ENCODE data around the gene LMNTD1. TPM values are rescaled to one million over a fixed set of nuclear protein-coding genes. Genes with fewer than 3 reads are reported as not detected.

LMNTD1 gene
- total and polyA plus RNA-seq, 10 of the 15 experiments (the other 5 are each of a cell fraction or from before 2014, with no cell fraction given), result not detected

DNA sequence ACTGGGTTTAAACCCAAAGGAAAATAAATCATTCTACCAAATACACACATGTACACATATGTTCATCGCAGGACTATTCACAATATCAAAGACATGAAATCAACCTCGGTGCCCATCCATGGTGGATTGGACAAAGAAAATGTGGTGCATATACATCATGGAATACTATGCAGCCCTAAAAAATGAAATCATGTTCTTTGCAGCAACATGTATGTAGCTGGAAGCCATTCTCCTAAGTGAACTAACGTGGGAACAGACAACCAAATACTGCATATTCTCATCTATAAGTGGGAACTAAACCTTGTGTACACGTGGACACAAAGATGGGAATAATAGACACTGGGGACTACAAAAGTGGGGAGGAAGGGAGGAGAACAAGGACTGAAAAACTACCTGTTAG, 96.6 kb downstream of the LMNTD1 start:
- POLR2A ChIA-PET, result no interaction called here
- Histone ChIP-seq H3K4me1 (ENCODE audit: control insufficient read depth, insufficient read depth, low read length) (no peaks in the 10 kb centered on the region), H3K4me2 (ENCODE audit: control insufficient read depth, insufficient read depth) (no peak overlapping the region), H3K27me3 (replicated peaks in 1 of 2; ENCODE audit: control insufficient read depth in 2 of 2, insufficient read depth in 2 of 2, low read length in 1 of 2) (no peaks in the 10 kb centered on the region; a peak in 1 of 4 replicates), H4K20me1 (ENCODE audit: control insufficient read depth, insufficient read depth) (no peaks in the 10 kb centered on the region), H3K36me3 (ENCODE audit: control insufficient read depth in 2 of 2, insufficient read depth in 2 of 2, low read length in 1 of 2) (no peaks in the 10 kb centered on the region), H3K79me2 (ENCODE audit: control insufficient read depth, insufficient read depth, low read length) (no peaks in the 10 kb centered on the region), H3K9me3 (replicated peaks; ENCODE audit: control insufficient read depth, insufficient read depth, low read length) (no peaks in the 10 kb centered on the region), H3K4me3 (no peak overlapping the region), H3K27ac (ENCODE audit: control insufficient read depth, insufficient read depth) (no peak overlapping the region), H2AFZ (ENCODE audit: control insufficient read depth, low read depth, low read length) (no peak overlapping the region), H3K9ac (ENCODE audit: control insufficient read depth, insufficient read depth, low read length) (no peak overlapping the region)
- ATAC-seq (no peak), FAIRE-seq (no peak), DNase-seq (ENCODE audit: low read depth, low spot score) (no peak)
- SMC1A ChIA-PET (ENCODE audit: uncharacterized antibody, unreplicated experiment), result no interaction called here
- TF ChIP-seq CHD1 (IDR thresholded peaks at IDR 0.05; ENCODE audit: low read depth, low read length), result no peak
- no peak for TF ChIP-seq SP1 (IDR thresholded peaks at IDR 0.05; ENCODE audit: low read depth, low read length)
- no peak for TF ChIP-seq SMAD1 (IDR thresholded peaks at IDR 0.05; ENCODE audit: low read depth, partially characterized antibody)
- TF ChIP-seq GATAD2B (conservative IDR thresholded peaks at IDR 0.05; ENCODE audit: low read depth), result no peak
- no peak for TF ChIP-seq STAT1 (conservative IDR thresholded peaks at IDR 0.05)
- TF ChIP-seq SREBF1 (IDR thresholded peaks at IDR 0.05; ENCODE audit: low read length), result no peak
- no peak for TF ChIP-seq ZNF274 (IDR thresholded peaks at IDR 0.05; ENCODE audit: insufficient read depth, insufficient read length)
- no peak for TF ChIP-seq FOXM1 (IDR thresholded peaks at IDR 0.05; ENCODE audit: low read depth, low read length)
- TF ChIP-seq ZBTB4 (CRISPR knock-in tag; IDR thresholded peaks at IDR 0.05), result no peak
- no peak for TF ChIP-seq POLR2AphosphoS2 (IDR thresholded peaks at IDR 0.05; ENCODE audit: low read depth, low read length)
- TF ChIP-seq, protein P1, sequence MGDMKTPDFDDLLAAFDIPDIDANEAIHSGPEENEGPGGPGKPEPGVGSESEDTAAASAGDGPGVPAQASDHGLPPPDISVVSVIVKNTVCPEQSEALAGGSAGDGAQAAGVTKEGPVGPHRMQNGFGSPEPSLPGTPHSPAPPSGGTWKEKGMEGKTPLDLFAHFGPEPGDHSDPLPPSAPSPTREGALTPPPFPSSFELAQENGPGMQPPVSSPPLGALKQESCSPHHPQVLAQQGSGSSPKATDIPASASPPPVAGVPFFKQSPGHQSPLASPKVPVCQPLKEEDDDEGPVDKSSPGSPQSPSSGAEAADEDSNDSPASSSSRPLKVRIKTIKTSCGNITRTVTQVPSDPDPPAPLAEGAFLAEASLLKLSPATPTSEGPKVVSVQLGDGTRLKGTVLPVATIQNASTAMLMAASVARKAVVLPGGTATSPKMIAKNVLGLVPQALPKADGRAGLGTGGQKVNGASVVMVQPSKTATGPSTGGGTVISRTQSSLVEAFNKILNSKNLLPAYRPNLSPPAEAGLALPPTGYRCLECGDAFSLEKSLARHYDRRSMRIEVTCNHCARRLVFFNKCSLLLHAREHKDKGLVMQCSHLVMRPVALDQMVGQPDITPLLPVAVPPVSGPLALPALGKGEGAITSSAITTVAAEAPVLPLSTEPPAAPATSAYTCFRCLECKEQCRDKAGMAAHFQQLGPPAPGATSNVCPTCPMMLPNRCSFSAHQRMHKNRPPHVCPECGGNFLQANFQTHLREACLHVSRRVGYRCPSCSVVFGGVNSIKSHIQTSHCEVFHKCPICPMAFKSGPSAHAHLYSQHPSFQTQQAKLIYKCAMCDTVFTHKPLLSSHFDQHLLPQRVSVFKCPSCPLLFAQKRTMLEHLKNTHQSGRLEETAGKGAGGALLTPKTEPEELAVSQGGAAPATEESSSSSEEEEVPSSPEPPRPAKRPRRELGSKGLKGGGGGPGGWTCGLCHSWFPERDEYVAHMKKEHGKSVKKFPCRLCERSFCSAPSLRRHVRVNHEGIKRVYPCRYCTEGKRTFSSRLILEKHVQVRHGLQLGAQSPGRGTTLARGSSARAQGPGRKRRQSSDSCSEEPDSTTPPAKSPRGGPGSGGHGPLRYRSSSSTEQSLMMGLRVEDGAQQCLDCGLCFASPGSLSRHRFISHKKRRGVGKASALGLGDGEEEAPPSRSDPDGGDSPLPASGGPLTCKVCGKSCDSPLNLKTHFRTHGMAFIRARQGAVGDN (IDR thresholded peaks at IDR 0.05), result no peak
- no peak for TF ChIP-seq IRF4 (IDR thresholded peaks at IDR 0.05; ENCODE audit: low read depth, low read length)
- no peak for TF ChIP-seq ZZZ3 (IDR thresholded peaks at IDR 0.05; ENCODE audit: control insufficient read depth, insufficient read length, low read depth)
- TF ChIP-seq HDGF (IDR thresholded peaks at IDR 0.05), result no peak
- TF ChIP-seq REST (IDR thresholded peaks at IDR 0.05; ENCODE audit: low read depth, low read length), result no peak
- no peak for TF ChIP-seq MTA2 (IDR thresholded peaks at IDR 0.05; ENCODE audit: low read depth)
- TF ChIP-seq SIX5 (IDR thresholded peaks at IDR 0.05; ENCODE audit: low read depth, low read length, severe bottlenecking), result no peak
- CTCF ChIA-PET, result no interaction called here
- intact Hi-C loops (cut with micrococcal nuclease; ENCODE audit: unreplicated experiment), result no loop called here
- RAD21 ChIA-PET (ENCODE audit: unreplicated experiment), result no interaction called here
- in situ Hi-C loops (cut with MboI), result no loop called here
- BruUV-seq (replicated peaks), result no TSS peak
- 36% methylated on average over 4 of the region's 4 CpGs for WGBS (ENCODE audit: insufficient coverage, insufficient replicate concordance, low lambda C conversion rate, missing lambda C conversion rate)

Data from GM12878 (cell line).